GM23338 (cell line): Measurements from ENCODE around the gene CASR. TPM values are rescaled to one million over a fixed set of nuclear protein-coding genes. Genes with fewer than 3 reads are reported as not detected.
"Not testable (repeated sequence)": the region's sequence is repeated elsewhere in the genome, so short reads cannot be mapped to it uniquely, and the experiment has no call there.

Experiments
- ATAC-seq: fragments of 200-7000 bp; cut with Tn5 transposase; 3 replicates; pipeline ENCODE4 v1.9.1; 2020
- DNase-seq: peaks from one replicate; pipeline ENCODE4 v3.0.0-alpha.2; 2015; ENCODE audit warnings: low spot score
- H2AFZ ChIP-seq: fragments of 200-600 bp; sonication (generic); 2 replicates; pipeline ENCODE4 v1.8.0; 2016; ENCODE audit warnings: antibody characterized with exemption, mild to moderate bottlenecking, moderate library complexity
- H3F3A ChIP-seq: fragments of 200-600 bp; sonication (generic); replicated peaks from 2 replicates; pipeline ENCODE4 v1.8.0; 2017; ENCODE audit warnings: antibody characterized with exemption, mixed run types, low read depth
- H3K27ac ChIP-seq: fragments of 200-600 bp; sonication (generic); 2 replicates; pipeline ENCODE4 v1.6.1; 2016; ENCODE audit warnings: low read depth
- H3K27me3 ChIP-seq: fragments of 200-600 bp; sonication (generic); 2 replicates; pipeline ENCODE4 v1.8.0; 2016; ENCODE audit warnings: mild to moderate bottlenecking, mixed run types, moderate library complexity; ENCODE audit not compliant: insufficient read depth
- H3K36me3 ChIP-seq: fragments of 200-600 bp; sonication (generic); 2 replicates; pipeline ENCODE4 v1.8.0; 2016; ENCODE audit warnings: mild to moderate bottlenecking; ENCODE audit not compliant: insufficient read depth
- H3K4me1 ChIP-seq: fragments of 200-600 bp; sonication (generic); 2 replicates; pipeline ENCODE4 v1.8.0; 2016; ENCODE audit warnings: mild to moderate bottlenecking, moderate library complexity; ENCODE audit not compliant: insufficient read depth
- H3K4me2 ChIP-seq: fragments of 200-600 bp; sonication (generic); 2 replicates; pipeline ENCODE4 v1.7.1; 2017; ENCODE audit warnings: mixed run types
- H3K4me3 ChIP-seq: fragments of 200-600 bp; sonication (generic); 2 replicates; pipeline ENCODE4 v1.6.1; 2016; ENCODE audit warnings: mixed run types
- H3K79me2 ChIP-seq: fragments of 200-600 bp; sonication (generic); replicated peaks from 2 replicates; pipeline ENCODE4 v1.8.0; 2017; ENCODE audit warnings: mild to moderate bottlenecking; ENCODE audit not compliant: insufficient read depth
- H3K9me2 ChIP-seq: fragments of 200-600 bp; sonication (generic); 2 replicates; pipeline ENCODE4 v1.8.0; 2017; ENCODE audit not compliant: insufficient read depth
- H4K20me1 ChIP-seq: fragments of 200-600 bp; sonication (generic); replicated peaks from 2 replicates; pipeline ENCODE4 v1.8.0; 2017; ENCODE audit warnings: mild to moderate bottlenecking; ENCODE audit not compliant: insufficient read depth
- H3K27ac Mint-ChIP-seq: 2 replicates; pipeline ENCODE4 v1.8.0; 2020; ENCODE audit warnings: inconsistent platforms, mild to moderate bottlenecking, moderate library complexity, mixed read lengths
- H3K27me3 Mint-ChIP-seq: 3 replicates; pipeline ENCODE4 v1.8.0; 2022; ENCODE audit warnings: low read depth, mild to moderate bottlenecking, moderate library complexity, mixed read lengths, inconsistent platforms; ENCODE audit not compliant: insufficient read depth, poor library complexity
- H3K36me3 Mint-ChIP-seq: 3 replicates; pipeline ENCODE4 v1.8.0; 2021; ENCODE audit warnings: low read depth, mild to moderate bottlenecking, inconsistent platforms, moderate library complexity, mixed read lengths
- H3K4me1 Mint-ChIP-seq: 3 replicates; pipeline ENCODE4 v1.8.0; 2020; ENCODE audit warnings: mild to moderate bottlenecking, inconsistent platforms, mixed read lengths
- H3K4me3 Mint-ChIP-seq: 3 replicates; pipeline ENCODE4 v1.8.0; 2021; ENCODE audit warnings: moderate library complexity, mild to moderate bottlenecking, inconsistent platforms, mixed read lengths
- H3K9me3 Mint-ChIP-seq: 3 replicates; pipeline ENCODE4 v1.8.0; 2020; ENCODE audit warnings: moderate library complexity, mild to moderate bottlenecking, inconsistent platforms, mixed read lengths
- CREB1 ChIP-seq: fragments of 250-450 bp; sonication (Bioruptor Pico); IDR thresholded peaks from 2 replicates; pipeline ENCODE4 v1.5.0; 2020; ENCODE audit warnings: low read depth, mild to moderate bottlenecking, moderate library complexity
- CTCF ChIP-seq, 2 experiments: fragments of 200-600 bp in 1 of 2; sonication (generic) in 1 of 2; conservative IDR thresholded peaks; 2 replicates each; pipeline versions ENCODE4 v1.5.1 to v1.6.1; 2016 to 2017; ENCODE audit warnings: antibody characterized with exemption in 2 of 2, low read depth in 2 of 2, mild to moderate bottlenecking in 2 of 2, moderate library complexity in 1 of 2
- EZH2phosphoT487 ChIP-seq: fragments of 200-600 bp; sonication (generic); IDR thresholded peaks from one replicate; pipeline ENCODE4 v1.8.1; 2018; ENCODE audit warnings: antibody characterized with exemption; ENCODE audit not compliant: unreplicated experiment
- JUNB ChIP-seq: IDR thresholded peaks from one replicate; pipeline ENCODE4 v1.6.1; 2016; ENCODE audit warnings: antibody characterized with exemption; ENCODE audit not compliant: unreplicated experiment
- NANOG ChIP-seq: IDR thresholded peaks from 2 replicates; pipeline ENCODE4 v1.6.1; 2016; ENCODE audit warnings: antibody characterized with exemption, borderline replicate concordance
- REST ChIP-seq: IDR thresholded peaks from one replicate; pipeline ENCODE4 v1.6.1; 2018; ENCODE audit warnings: antibody characterized with exemption; ENCODE audit not compliant: unreplicated experiment
- STAT1 ChIP-seq: IDR thresholded peaks from one replicate; pipeline ENCODE4 v1.6.1; 2016; ENCODE audit warnings: antibody characterized with exemption; ENCODE audit not compliant: unreplicated experiment
- ZNF331 ChIP-seq: fragments of 250-450 bp; sonication (Bioruptor Pico); IDR thresholded peaks from 2 replicates; pipeline ENCODE4 v1.5.0; 2020; ENCODE audit warnings: low read depth, mild to moderate bottlenecking, moderate library complexity
- polyA plus RNA-seq: library from polyadenylated mRNA; unstranded; fragments of >200 nt; fragmentation: Nextera tagmentation; extraction: Ambion mirVana; gene quantifications from 2 replicates; pipeline ENCODE4 v1.2.1, GENCODE V29; 2016
- total RNA-seq: library from RNA; depleted of rRNA; stranded (reverse); fragments of >200 nt; shearing (Covaris generic); gene quantifications from 2 replicates; pipeline ENCODE4 v1.2.3, GENCODE V29; 2014
- TF ChIP-seq, protein P1 (sequence below): IDR thresholded peaks from 2 replicates; pipeline ENCODE4 v1.6.1; 2016; ENCODE audit warnings: antibody characterized with exemption

Gene CASR
- total and polyA plus RNA-seq, 2 experiments from 2014 or later = 0.08 to 0.56 TPM

DNA sequence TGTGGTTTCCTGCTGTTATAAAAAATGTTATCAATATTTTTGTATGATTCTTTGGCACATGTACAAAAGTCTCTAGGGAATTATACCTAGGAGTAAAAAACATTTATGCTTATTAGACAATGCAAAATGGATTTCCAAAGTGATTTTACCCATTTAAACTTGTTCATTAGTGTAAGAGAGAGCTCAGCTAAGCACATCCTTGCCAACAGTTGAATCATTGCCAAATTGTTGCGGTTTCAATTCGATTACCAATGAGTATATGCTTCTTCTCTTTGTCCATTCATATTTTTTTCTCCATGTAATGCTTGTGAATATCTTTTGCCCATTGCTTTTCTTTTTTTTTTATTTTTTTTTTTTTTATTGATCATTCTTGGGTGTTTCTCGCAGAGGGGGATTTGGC lies 17.2 kb downstream of the CASR start:
- H3K4me3 Mint-ChIP-seq = no peak overlapping the region
- Histone ChIP-seq H3F3A (no peaks in the 10 kb centered on the region), H3K79me2 (no peaks in the 10 kb centered on the region), H3K27me3 (no peaks in the 10 kb centered on the region), H4K20me1 (no peaks in the 10 kb centered on the region), H3K4me3 (no peak overlapping the region), H3K4me2 (no peak overlapping the region), H3K27ac (no peak overlapping the region), H2AFZ (no peak overlapping the region), H3K36me3 (no peaks in the 10 kb centered on the region), H3K9me2 (no peaks in the 10 kb centered on the region), H3K4me1 (no peaks in the 10 kb centered on the region)
- no peaks in the 10 kb centered on the region for H3K4me1 Mint-ChIP-seq
- TF ChIP-seq CREB1 (CRISPR knock-in tag) (no peak), NANOG (no peak), JUNB (no peak), CTCF (conservative IDR thresholded peaks at IDR 0.05; ENCODE audit: low read depth in 2 of 2) (no peak)
- TF ChIP-seq, protein P1, sequence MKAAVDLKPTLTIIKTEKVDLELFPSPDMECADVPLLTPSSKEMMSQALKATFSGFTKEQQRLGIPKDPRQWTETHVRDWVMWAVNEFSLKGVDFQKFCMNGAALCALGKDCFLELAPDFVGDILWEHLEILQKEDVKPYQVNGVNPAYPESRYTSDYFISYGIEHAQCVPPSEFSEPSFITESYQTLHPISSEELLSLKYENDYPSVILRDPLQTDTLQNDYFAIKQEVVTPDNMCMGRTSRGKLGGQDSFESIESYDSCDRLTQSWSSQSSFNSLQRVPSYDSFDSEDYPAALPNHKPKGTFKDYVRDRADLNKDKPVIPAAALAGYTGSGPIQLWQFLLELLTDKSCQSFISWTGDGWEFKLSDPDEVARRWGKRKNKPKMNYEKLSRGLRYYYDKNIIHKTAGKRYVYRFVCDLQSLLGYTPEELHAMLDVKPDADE = no peak
- ATAC-seq (no peak), DNase-seq (no peak)
- H3K36me3 Mint-ChIP-seq = peaks cover 7% of the 10 kb centered on the region; the same call in 1 of the 3 replicates
- no peaks in the 10 kb centered on the region for H3K27me3 Mint-ChIP-seq
- no peak overlapping the region for H3K27ac Mint-ChIP-seq
- peaks cover 17% of the 10 kb centered on the region for H3K9me3 Mint-ChIP-seq

- H3K4me1 ChIP-seq, H3K27me3 Mint-ChIP-seq, H3K36me3 ChIP-seq, H4K20me1 ChIP-seq, H3K79me2 ChIP-seq, H3K27ac ChIP-seq, H3K4me3 ChIP-seq, H3K9me2 ChIP-seq, H3F3A ChIP-seq, H3K27ac Mint-ChIP-seq, H3K4me1 Mint-ChIP-seq, H2AFZ ChIP-seq, ATAC-seq, H3K4me2 ChIP-seq, H3K4me3 Mint-ChIP-seq, H3K36me3 Mint-ChIP-seq, H3K27me3 ChIP-seq, DNase-seq: not testable (repeated sequence)
- peaks cover 17% of the 10 kb centered on the region for H3K9me3 Mint-ChIP-seq
These were observed 18.0 kb downstream of the CASR start for GRCh38 chr3:122201476-122201875.

DNA sequence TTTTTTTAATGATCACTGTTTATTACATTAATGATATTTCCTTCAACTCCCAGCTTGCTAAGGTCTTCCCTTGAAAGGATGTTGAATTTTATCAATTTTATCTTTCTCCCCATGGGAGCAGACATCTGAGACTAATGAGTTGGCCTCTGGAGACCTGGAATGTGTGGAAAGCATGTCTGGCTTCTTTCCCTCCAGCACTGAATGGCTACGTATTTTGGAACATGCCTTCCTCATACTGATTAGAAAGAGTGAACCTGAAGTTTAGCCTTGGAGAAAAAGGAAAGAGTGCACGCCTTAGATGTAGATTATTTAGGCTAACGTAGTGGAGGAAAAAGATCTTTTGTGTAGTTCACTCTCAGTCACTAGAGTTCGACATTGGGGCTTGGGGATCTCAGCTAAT lies 25.1 kb downstream of the CASR start:
- Mint-ChIP-seq H3K27me3 (no peaks in the 10 kb centered on the region), H3K9me3 (no peaks in the 10 kb centered on the region), H3K4me3 (no peak overlapping the region), H3K36me3 (no peaks in the 10 kb centered on the region), H3K27ac (no peak overlapping the region), H3K4me1 (no peaks in the 10 kb centered on the region)
- H3K4me2 ChIP-seq = no peak overlapping the region
- no peaks in the 10 kb centered on the region for H3K27me3 ChIP-seq
- H2AFZ ChIP-seq = no peak overlapping the region
- H3K36me3 ChIP-seq = no peaks in the 10 kb centered on the region
- ATAC-seq (no peak), DNase-seq (no peak)
- no peak overlapping the region for H3K27ac ChIP-seq
- no peaks in the 10 kb centered on the region for H3F3A ChIP-seq
- H3K9me2 ChIP-seq = 0 out of 2 replicates have a peak, but pooled peaks cover 3% of the 10 kb centered on the region
- no peaks in the 10 kb centered on the region for H3K79me2 ChIP-seq
- H4K20me1 ChIP-seq = no peaks in the 10 kb centered on the region
- no peak overlapping the region for H3K4me3 ChIP-seq
- no peaks in the 10 kb centered on the region for H3K4me1 ChIP-seq
- TF ChIP-seq, protein P1 = no peak
- TF ChIP-seq NANOG = no peak
- no peak for TF ChIP-seq STAT1
- TF ChIP-seq ZNF331 (CRISPR knock-in tag) = no peak
- no peak for TF ChIP-seq EZH2phosphoT487
- TF ChIP-seq REST = no peak
